Colonic mucosa (tissue), 4 donors: ENCODE measurements around the gene APEX2. TPM values are rescaled to one million over a fixed set of nuclear protein-coding genes. Genes with fewer than 3 reads are reported as not detected.
"Not testable (repeated sequence)": the region's sequence is repeated elsewhere in the genome, so short reads cannot be mapped to it uniquely, and the experiment has no call there.

Experiments
- DNase-seq: peaks from one replicate; pipeline ENCODE4 v3.0.0-alpha.2; 2020
- H3K27ac ChIP-seq: fragments of 200-600 bp; one replicate; pipeline ENCODE4 v1.8.0; 2021
- H3K27me3 ChIP-seq: fragments of 200-600 bp; one replicate; pipeline ENCODE4 v1.8.0; 2021
- H3K36me3 ChIP-seq: fragments of 200-600 bp; one replicate; pipeline ENCODE4 v1.8.0; 2021
- H3K4me1 ChIP-seq: fragments of 200-600 bp; one replicate; pipeline ENCODE4 v1.8.0; 2021; ENCODE audit warnings: mild to moderate bottlenecking
- H3K4me3 ChIP-seq: fragments of 200-600 bp; one replicate; pipeline ENCODE4 v1.8.0; 2021
- H3K9ac ChIP-seq, 2 donors: one replicate each; pipeline ENCODE4 v1.7.0; 2013; ENCODE audit warnings: control low read depth in 2 of 2, low read depth in 2 of 2, low read length in 2 of 2
- H3K9me3 ChIP-seq: fragments of 200-600 bp; one replicate; pipeline ENCODE4 v1.8.0; 2021
- intact Hi-C: fragments of 100-400 bp; cut with DNase I; formaldehyde crosslinking; loops from one replicate; pipeline ENCODE4 v1.14.1; 2022
- total RNA-seq, 2 donors: library from RNA; stranded (reverse); fragmentation: NEBNext Ultra II Directional in 1 of 2; extraction: Animal tissue kit (Norgen Biotek cat#: 25700) in 1 of 2; gene quantifications; one replicate each; pipeline ENCODE4 v1.2.1, GENCODE V29; 2021
- TF ChIP-seq, protein P1 (sequence below): fragments of 200-600 bp; IDR thresholded peaks from one replicate; pipeline ENCODE4 v1.8.0; 2022; ENCODE audit warnings: antibody characterized with exemption, mild to moderate bottlenecking
- donor health status: healthy.
- donor health status: DM: no; HTN: no; CAD: no.
- donor health status: DM: no; HTN: no; CAD: no.

The APEX2 gene
- total RNA-seq, 2 donors from 2014 or later, result 22.0 to 28.2 TPM

DNA sequence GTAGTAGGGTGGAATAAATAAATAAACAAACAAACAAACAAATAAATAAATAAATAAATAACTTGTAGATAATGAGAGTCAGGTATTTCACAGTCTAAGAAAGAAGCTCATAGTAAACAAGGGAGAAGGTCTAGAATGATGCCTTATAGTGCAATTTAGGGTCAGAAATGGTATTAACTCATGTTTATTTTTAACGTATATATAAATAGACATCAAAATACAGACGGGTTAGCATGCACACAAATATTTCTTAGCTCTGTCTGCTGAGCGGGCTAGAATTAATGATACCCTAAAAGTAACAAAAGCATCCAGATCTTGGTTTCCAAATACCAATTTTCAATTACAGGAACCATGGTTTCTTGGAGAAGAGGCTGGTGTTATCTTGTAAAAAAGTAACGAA, 22.8 kb upstream of the APEX2 start:
- Histone ChIP-seq H3K9ac (no peak overlapping the region), H3K9me3 (no peaks in the 10 kb centered on the region), H3K36me3 (no peaks in the 10 kb centered on the region), H3K27ac (no peak overlapping the region), H3K4me1 (no peaks in the 10 kb centered on the region), H3K27me3 (no peaks in the 10 kb centered on the region), H3K4me3 (no peak overlapping the region)
- TF ChIP-seq, protein P1, sequence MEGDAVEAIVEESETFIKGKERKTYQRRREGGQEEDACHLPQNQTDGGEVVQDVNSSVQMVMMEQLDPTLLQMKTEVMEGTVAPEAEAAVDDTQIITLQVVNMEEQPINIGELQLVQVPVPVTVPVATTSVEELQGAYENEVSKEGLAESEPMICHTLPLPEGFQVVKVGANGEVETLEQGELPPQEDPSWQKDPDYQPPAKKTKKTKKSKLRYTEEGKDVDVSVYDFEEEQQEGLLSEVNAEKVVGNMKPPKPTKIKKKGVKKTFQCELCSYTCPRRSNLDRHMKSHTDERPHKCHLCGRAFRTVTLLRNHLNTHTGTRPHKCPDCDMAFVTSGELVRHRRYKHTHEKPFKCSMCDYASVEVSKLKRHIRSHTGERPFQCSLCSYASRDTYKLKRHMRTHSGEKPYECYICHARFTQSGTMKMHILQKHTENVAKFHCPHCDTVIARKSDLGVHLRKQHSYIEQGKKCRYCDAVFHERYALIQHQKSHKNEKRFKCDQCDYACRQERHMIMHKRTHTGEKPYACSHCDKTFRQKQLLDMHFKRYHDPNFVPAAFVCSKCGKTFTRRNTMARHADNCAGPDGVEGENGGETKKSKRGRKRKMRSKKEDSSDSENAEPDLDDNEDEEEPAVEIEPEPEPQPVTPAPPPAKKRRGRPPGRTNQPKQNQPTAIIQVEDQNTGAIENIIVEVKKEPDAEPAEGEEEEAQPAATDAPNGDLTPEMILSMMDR, result no peak
- DNase-seq, result no peak
- intact Hi-C loops, result no loop called here

DNA sequence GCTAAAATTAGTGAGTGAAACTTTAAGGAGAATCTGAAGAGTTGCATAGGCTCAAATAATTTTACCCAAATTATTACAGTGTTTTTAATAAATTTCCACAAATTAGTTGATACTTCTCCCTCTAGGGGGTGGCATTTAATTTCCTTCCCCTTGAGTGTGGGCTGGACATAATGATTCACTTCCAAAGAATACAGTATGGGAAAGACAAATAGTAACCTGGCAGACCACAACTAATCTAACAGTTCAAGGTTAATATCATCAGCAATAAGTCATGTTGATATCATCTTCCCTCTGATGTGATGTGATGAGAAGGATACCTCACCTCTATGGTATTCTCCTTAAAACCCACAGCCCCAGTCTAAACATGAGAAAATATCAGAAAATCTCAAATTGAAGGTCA, 21.7 kb upstream of the APEX2 start:
- H3K9ac ChIP-seq, result no peak overlapping the region
- no peak overlapping the region for H3K27ac ChIP-seq
- H3K36me3 ChIP-seq, result no peaks in the 10 kb centered on the region
- no peaks in the 10 kb centered on the region for H3K27me3 ChIP-seq
- DNase-seq, result no peak
- intact Hi-C loops, result no loop called here
- H3K4me3 ChIP-seq, result no peak overlapping the region
- H3K9me3 ChIP-seq, result no peaks in the 10 kb centered on the region
- TF ChIP-seq, protein P1, result no peak
- no peaks in the 10 kb centered on the region for H3K4me1 ChIP-seq

DNA sequence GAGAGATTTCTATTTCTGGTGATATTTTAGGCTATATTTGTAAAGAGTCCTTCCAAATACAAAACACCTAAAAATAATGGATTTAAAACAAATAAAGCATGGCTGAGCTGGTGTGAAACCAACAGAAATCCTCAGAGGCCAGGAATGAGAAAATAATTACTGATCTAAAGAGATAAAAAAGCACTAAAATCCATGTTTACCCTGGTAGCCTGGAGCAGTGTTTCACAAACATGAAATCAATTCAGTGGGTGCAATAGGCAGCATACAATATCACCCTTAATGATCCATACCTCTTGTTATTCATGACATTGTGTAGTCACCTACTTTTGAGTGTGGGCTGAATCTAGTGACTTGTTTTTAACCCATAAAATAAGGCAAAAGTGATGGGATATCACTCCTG, 20.7 kb upstream of the APEX2 start:
- no peaks in the 10 kb centered on the region for H3K27me3 ChIP-seq
- no peak overlapping the region for H3K9ac ChIP-seq
- no peaks in the 10 kb centered on the region for H3K9me3 ChIP-seq
- no peak for DNase-seq
- intact Hi-C loops, result no loop called here
- H3K4me3 ChIP-seq, result no peak overlapping the region
- no peak overlapping the region for H3K27ac ChIP-seq
- TF ChIP-seq, protein P1, result no peak
- H3K36me3 ChIP-seq, result no peaks in the 10 kb centered on the region
- H3K4me1 ChIP-seq, result no peaks in the 10 kb centered on the region

DNA sequence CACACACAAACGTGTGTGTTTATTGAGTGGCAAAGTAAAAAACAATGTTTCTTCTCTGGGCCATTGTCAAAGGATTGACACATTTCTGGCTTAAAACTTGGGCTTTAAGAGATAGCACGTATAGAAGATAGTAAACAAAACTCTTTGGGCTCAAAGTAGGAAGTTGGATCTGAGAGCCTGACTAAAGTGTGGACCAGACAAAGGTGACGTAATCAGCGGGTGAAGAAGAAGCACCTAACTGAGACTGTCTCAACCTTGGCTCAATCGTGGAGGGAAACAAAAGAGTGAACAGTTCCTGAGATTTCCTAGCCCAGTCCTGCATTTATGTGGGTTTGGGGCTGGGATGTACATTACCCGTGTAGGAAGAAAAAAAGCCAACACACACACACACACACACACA, 19.8 kb upstream of the APEX2 start:
- Histone ChIP-seq H3K9ac (no peak overlapping the region), H3K27ac (no peak overlapping the region), H3K4me1 (no peaks in the 10 kb centered on the region), H3K4me3 (no peak overlapping the region), H3K27me3 (no peaks in the 10 kb centered on the region), H3K9me3 (no peaks in the 10 kb centered on the region), H3K36me3 (no peaks in the 10 kb centered on the region)
- intact Hi-C loops, result no loop called here
- DNase-seq, result no peak
- TF ChIP-seq, protein P1, result no peak

DNA sequence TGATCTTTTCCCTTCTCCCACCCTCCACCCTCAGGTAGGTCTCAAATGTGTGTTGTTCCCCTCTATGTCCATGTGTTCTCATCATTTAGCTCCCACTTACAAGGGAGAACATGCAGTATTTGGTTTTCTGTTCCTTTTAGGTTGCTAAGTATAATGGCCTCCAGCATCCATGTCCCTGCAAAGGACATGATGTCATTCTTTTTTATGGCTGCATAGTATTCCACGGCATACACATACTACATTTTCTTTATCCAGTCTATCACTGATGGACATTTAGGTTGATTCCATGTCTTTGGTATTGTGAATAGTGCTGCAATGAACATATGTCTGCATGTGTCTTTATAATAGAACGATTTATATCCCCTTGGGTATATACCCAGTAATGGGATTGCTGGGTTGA, 16.9 kb upstream of the APEX2 start:
- H3K9me3 ChIP-seq, H3K27me3 ChIP-seq, H3K4me1 ChIP-seq, H3K27ac ChIP-seq, H3K36me3 ChIP-seq, H3K4me3 ChIP-seq, H3K9ac ChIP-seq, intact Hi-C loops, DNase-seq: not testable (repeated sequence)

DNA sequence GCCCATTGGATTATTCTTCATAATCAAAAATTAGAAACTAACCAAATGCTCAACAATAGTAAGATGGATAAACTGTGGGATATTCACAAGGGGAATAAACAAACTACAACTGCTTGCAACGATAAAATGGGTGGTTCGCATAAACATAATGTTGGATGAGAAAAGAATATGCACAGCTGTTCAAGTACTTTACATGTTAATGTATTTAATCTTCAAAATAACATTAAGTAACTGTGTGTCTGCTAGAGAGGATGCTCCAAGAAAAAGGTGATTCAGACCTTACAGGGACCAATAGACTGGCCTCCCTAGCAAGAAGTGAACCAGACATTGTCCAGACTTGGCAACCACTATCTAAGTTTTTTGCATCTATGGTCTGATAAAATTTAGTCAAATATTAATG, 8.5 kb upstream of the APEX2 start:
- TF ChIP-seq, protein P1, result no peak
- intact Hi-C loops, result no loop called here
- H3K4me3 ChIP-seq, result no peak overlapping the region

More for the DNA sequence above, 8.5 kb upstream of the APEX2 start:
- H3K9me3 ChIP-seq, result no peaks in the 10 kb centered on the region
- no peak for DNase-seq
- H3K27me3 ChIP-seq, result no peaks in the 10 kb centered on the region
- no peak overlapping the region for H3K27ac ChIP-seq
- no peaks in the 10 kb centered on the region for H3K4me1 ChIP-seq
- H3K36me3 ChIP-seq, result no peaks in the 10 kb centered on the region
- H3K9ac ChIP-seq, result no peak overlapping the region
